K562 (cell line): ENCODE results near the gene ASCL2.

Experiments used
- KLF10 ChIP-seq: fragments of 250-450 bp; sonication (Bioruptor Pico); IDR thresholded peaks from 2 replicates; pipeline ENCODE4 v1.6.1; 2021; ENCODE audit warnings: matching md5 sums
- MEF2D ChIP-seq: conservative IDR thresholded peaks from 2 replicates; pipeline ENCODE4 v1.6.1; 2016; ENCODE audit warnings: low read depth, missing genetic modification characterization, missing compliant biosample characterization
- MTA3 ChIP-seq: fragments of 450-650 bp; formaldehyde crosslinking; IDR thresholded peaks from 2 replicates; pipeline ENCODE4 v1.6.1; 2017; ENCODE audit warnings: mild to moderate bottlenecking, borderline replicate concordance
- NFIC ChIP-seq: fragments of 450-650 bp; IDR thresholded peaks from 2 replicates; pipeline ENCODE4 v1.6.1; 2017; ENCODE audit warnings: mild to moderate bottlenecking, inconsistent platforms
- PHB2 ChIP-seq: fragments of 450-650 bp; IDR thresholded peaks from 2 replicates; pipeline ENCODE4 v1.6.1; 2017; ENCODE audit warnings: low read depth
- POLR2AphosphoS5 ChIP-seq: IDR thresholded peaks from 2 replicates; pipeline ENCODE4 v1.6.1; 2011; ENCODE audit warnings: mild to moderate bottlenecking, low read depth, low read length, moderate library complexity; ENCODE audit not compliant: control insufficient read depth, insufficient read depth
- RNF2 ChIP-seq: sonication (generic); IDR thresholded peaks from 2 replicates; pipeline ENCODE4 v1.6.1; 2016
- SMARCC2 ChIP-seq: fragments of 450-650 bp; IDR thresholded peaks from 2 replicates; pipeline ENCODE4 v1.6.1; 2017; ENCODE audit warnings: antibody characterized with exemption, moderate library complexity, mild to moderate bottlenecking, low read depth
- SPI1 ChIP-seq: IDR thresholded peaks from 2 replicates; pipeline ENCODE4 v1.6.1; 2011; ENCODE audit warnings: low read depth, low read length, control low read depth, borderline replicate concordance
- TEAD2 ChIP-seq: fragments of 450-650 bp; IDR thresholded peaks from 2 replicates; pipeline ENCODE4 v1.6.1; 2016; ENCODE audit warnings: missing genetic modification characterization, control low read depth, missing compliant biosample characterization
- ZNF324 ChIP-seq: fragments of 250-450 bp; sonication (Bioruptor Pico); IDR thresholded peaks from 2 replicates; pipeline ENCODE4 v1.4.0; 2020; ENCODE audit warnings: mild to moderate bottlenecking
- TF ChIP-seq, protein P1 (sequence below): sonication (generic); formaldehyde crosslinking; IDR thresholded peaks from 2 replicates; pipeline ENCODE4 v1.8.1; 2023; ENCODE audit warnings: mild to moderate bottlenecking, missing genetic modification reagents
- TF ChIP-seq, protein P2 (sequence below): fragments of 250-450 bp; sonication (Bioruptor Pico); IDR thresholded peaks from 2 replicates; pipeline ENCODE4 v1.8.0; 2021; ENCODE audit warnings: moderate library complexity, mild to moderate bottlenecking, inconsistent platforms

DNA sequence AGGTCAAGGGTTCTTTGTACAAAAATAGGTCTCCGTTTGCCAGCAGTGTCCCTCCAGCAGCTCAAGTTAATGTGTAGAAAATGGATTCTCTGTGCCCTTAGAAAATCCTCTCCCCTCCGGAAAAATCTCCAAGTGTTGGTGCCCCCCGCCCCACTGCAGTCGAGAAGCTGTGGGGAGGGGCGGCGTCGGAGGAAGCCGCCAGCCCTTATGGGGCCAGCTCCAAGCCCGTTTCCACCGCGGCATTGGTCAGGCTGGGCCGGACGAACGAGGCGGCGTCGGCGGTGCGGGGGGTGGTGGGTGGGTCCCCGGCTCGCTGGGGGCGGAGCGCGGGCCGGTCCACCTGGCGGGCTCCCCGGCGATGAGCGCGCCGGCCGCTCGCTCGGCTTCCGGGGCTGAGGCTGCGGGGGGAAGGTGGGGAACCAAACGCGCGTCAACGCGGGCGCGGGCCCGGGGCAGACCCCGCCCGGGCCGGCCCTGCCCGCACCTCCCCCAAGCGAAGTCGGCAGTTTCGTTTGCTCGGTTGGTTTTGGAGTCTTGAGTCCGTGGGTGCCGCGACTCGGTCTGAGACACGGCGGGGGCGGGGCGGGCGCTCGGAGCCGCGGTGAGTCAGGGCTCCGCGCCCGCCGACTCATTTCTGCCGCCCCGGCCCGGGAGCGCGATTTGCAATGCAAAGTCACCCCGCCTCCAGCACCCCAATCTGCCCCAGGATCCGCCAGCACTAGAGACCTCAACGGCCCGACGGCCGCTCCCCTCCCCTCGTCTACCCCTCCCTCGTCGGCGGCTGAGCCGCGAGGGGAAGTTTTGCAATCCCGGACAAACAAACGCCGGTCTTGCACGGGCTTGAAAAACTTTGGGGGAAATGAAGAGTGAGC is 1.4 kb downstream of the ASCL2 start:
- no peak for TF ChIP-seq MEF2D
- TF ChIP-seq TEAD2 (tag) = no peak
- no peak for TF ChIP-seq PHB2
- TF ChIP-seq, protein P1, sequence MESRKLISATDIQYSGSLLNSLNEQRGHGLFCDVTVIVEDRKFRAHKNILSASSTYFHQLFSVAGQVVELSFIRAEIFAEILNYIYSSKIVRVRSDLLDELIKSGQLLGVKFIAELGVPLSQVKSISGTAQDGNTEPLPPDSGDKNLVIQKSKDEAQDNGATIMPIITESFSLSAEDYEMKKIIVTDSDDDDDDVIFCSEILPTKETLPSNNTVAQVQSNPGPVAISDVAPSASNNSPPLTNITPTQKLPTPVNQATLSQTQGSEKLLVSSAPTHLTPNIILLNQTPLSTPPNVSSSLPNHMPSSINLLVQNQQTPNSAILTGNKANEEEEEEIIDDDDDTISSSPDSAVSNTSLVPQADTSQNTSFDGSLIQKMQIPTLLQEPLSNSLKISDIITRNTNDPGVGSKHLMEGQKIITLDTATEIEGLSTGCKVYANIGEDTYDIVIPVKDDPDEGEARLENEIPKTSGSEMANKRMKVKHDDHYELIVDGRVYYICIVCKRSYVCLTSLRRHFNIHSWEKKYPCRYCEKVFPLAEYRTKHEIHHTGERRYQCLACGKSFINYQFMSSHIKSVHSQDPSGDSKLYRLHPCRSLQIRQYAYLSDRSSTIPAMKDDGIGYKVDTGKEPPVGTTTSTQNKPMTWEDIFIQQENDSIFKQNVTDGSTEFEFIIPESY (CRISPR knock-in tag) = no peak
- no peak for TF ChIP-seq NFIC
- no peak for TF ChIP-seq KLF10 (CRISPR knock-in tag)
- TF ChIP-seq, protein P2, sequence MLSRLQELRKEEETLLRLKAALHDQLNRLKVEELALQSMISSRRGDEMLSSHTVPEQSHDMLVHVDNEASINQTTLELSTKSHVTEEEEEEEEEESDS (CRISPR knock-in tag) = no peak
- no peak for TF ChIP-seq SPI1
- no peak for TF ChIP-seq POLR2AphosphoS5
- TF ChIP-seq MTA3 = no peak
- TF ChIP-seq RNF2 = no peak
- no peak for TF ChIP-seq SMARCC2
- TF ChIP-seq ZNF324 = no peak
